Osteoblast (primary cell): ENCODE data around the gene CYS1. TPM values are rescaled to one million over a fixed set of nuclear protein-coding genes. Genes with fewer than 3 reads are reported as not detected.

Experiments
- DNase-seq: peaks from one replicate; pipeline ENCODE4 v3.0.0; 2011; ENCODE audit warnings: low spot score, mixed read lengths; ENCODE audit not compliant: insufficient read length; ENCODE audit errors: missing footprints
- H2AFZ ChIP-seq: 2 replicates; pipeline ENCODE4 v1.6.0; 2011; ENCODE audit warnings: mild to moderate bottlenecking, low read length
- H3K27ac ChIP-seq: 2 replicates; pipeline ENCODE4 v1.5.1; 2011; ENCODE audit warnings: mild to moderate bottlenecking, low read depth, low read length, moderate library complexity
- H3K27me3 ChIP-seq: 2 replicates; pipeline ENCODE4 v1.6.0; 2012; ENCODE audit warnings: mild to moderate bottlenecking, control low read depth, inconsistent platforms, low read length, moderate library complexity; ENCODE audit not compliant: insufficient read depth
- H3K36me3 ChIP-seq: 2 replicates; pipeline ENCODE4 v1.5.1; 2011; ENCODE audit warnings: mild to moderate bottlenecking, low read length, control low read depth, moderate library complexity; ENCODE audit not compliant: insufficient read depth
- H3K4me1 ChIP-seq: 2 replicates; pipeline ENCODE4 v1.5.1; 2011; ENCODE audit warnings: mild to moderate bottlenecking, low read length, control low read depth, moderate library complexity; ENCODE audit not compliant: insufficient read depth
- H3K4me2 ChIP-seq: 2 replicates; pipeline ENCODE4 v1.6.0; 2011; ENCODE audit warnings: mild to moderate bottlenecking, low read length; ENCODE audit not compliant: insufficient read depth
- H3K4me3 ChIP-seq: fragments of 200-600 bp; sonication (generic); 3 replicates; pipeline ENCODE4 v1.5.1; 2012; ENCODE audit warnings: mild to moderate bottlenecking, low read length, inconsistent platforms; ENCODE audit not compliant: insufficient read depth
- H3K79me2 ChIP-seq: 2 replicates; pipeline ENCODE4 v1.6.0; 2012; ENCODE audit warnings: mild to moderate bottlenecking, low read length, control low read depth, inconsistent platforms; ENCODE audit not compliant: insufficient read depth
- H3K9me3 ChIP-seq: 2 replicates; pipeline ENCODE4 v1.5.1; 2011; ENCODE audit warnings: low read depth, low read length, control low read depth
- H4K20me1 ChIP-seq: 2 replicates; pipeline ENCODE4 v1.6.0; 2012; ENCODE audit warnings: mild to moderate bottlenecking, low read length, control low read depth; ENCODE audit not compliant: insufficient read depth
- total RNA-seq: library from RNA; depleted of rRNA; stranded (reverse); fragments of >200 nt; gene quantifications from 2 replicates; pipeline ENCODE4 v1.2.3, GENCODE V29; 2012
- TF ChIP-seq, protein P1 (sequence below): IDR thresholded peaks from 2 replicates; pipeline ENCODE4 v1.5.1; 2011; ENCODE audit warnings: mild to moderate bottlenecking, low read depth, low read length, moderate library complexity; ENCODE audit errors: extremely low read depth

CYS1 gene
- total RNA-seq, 1 donor: 0.36 TPM

DNA sequence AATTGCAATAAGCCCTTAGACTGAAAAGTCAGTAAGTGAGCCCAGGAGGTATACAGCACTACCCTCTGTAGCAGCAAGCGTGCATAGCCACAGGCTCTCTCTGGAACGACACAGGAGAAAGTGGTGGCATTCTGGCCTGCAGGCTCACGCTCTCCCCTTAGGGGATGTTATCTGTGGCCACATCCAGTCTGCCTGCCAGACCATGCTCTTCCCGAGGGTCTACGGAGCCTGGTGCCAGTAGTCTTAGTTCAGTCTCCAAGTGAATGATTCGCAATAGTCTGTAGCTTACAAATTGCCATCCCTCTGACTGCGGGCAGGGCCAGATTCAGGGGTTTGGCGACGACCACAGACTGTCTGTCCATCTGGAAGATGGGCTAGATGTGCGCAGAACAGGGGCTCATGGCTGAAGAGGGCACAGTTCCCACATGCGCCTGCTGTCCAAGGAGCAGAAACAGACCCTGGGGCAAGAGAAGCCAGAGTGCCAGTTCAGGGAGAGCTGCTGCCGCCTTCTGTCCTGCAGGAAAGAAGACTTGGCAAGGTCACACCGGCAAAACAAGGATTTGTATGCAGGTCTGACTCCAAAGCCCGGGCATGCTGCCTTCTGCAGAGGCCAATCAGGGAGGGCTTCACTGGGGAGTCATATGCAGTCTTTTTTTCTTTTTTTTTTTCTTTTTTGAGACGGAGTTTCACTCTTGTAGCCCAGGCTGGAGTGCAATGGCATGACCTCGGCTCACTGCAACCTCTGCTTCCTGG, 40.4 kb downstream of the CYS1 start:
- TF ChIP-seq, protein P1, sequence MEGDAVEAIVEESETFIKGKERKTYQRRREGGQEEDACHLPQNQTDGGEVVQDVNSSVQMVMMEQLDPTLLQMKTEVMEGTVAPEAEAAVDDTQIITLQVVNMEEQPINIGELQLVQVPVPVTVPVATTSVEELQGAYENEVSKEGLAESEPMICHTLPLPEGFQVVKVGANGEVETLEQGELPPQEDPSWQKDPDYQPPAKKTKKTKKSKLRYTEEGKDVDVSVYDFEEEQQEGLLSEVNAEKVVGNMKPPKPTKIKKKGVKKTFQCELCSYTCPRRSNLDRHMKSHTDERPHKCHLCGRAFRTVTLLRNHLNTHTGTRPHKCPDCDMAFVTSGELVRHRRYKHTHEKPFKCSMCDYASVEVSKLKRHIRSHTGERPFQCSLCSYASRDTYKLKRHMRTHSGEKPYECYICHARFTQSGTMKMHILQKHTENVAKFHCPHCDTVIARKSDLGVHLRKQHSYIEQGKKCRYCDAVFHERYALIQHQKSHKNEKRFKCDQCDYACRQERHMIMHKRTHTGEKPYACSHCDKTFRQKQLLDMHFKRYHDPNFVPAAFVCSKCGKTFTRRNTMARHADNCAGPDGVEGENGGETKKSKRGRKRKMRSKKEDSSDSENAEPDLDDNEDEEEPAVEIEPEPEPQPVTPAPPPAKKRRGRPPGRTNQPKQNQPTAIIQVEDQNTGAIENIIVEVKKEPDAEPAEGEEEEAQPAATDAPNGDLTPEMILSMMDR: peak; percentile 7
- Histone ChIP-seq H3K9me3 (no peaks in the 10 kb centered on the region), H3K27ac (no peak overlapping the region), H3K4me3 (no peak overlapping the region), H4K20me1 (no peaks in the 10 kb centered on the region), H3K79me2 (peaks cover 4% of the 10 kb centered on the region), H3K27me3 (no peaks in the 10 kb centered on the region), H3K36me3 (no peaks in the 10 kb centered on the region), H2AFZ (peak overlapping the region; percentile 85), H3K4me1 (peaks cover 37% of the 10 kb centered on the region), H3K4me2 (peak overlapping the region; percentile 47)
- DNase-seq: peak; percentile 96

DNA sequence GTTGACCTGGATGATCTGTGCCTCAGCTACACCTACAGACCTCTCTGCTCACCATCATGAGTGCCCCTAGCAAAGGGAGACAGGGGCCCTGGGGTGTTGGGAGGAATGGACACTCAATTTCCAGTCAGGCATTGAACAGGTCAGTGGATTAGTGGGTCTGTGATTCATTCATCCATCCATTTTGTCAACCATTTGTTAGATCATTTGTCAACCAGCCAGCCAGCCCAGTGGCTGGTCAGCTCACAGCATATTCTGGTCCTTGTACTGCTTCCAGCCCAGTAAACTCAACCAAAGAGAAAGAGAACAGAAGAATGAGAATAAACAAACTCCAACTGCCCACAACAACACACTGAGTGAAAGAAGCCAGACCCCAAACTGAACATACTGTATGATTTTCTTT, 41.5 kb downstream of the CYS1 start:
- DNase-seq: peak; percentile 78
- Histone ChIP-seq H4K20me1 (no peaks in the 10 kb centered on the region), H3K4me1 (peaks cover 37% of the 10 kb centered on the region), H3K4me3 (no peak overlapping the region), H3K79me2 (no peaks in the 10 kb centered on the region), H3K36me3 (no peaks in the 10 kb centered on the region), H3K4me2 (no peak overlapping the region), H3K27me3 (no peaks in the 10 kb centered on the region), H3K27ac (no peak overlapping the region), H2AFZ (no peak overlapping the region), H3K9me3 (no peaks in the 10 kb centered on the region)
- TF ChIP-seq, protein P1: no peak

DNA sequence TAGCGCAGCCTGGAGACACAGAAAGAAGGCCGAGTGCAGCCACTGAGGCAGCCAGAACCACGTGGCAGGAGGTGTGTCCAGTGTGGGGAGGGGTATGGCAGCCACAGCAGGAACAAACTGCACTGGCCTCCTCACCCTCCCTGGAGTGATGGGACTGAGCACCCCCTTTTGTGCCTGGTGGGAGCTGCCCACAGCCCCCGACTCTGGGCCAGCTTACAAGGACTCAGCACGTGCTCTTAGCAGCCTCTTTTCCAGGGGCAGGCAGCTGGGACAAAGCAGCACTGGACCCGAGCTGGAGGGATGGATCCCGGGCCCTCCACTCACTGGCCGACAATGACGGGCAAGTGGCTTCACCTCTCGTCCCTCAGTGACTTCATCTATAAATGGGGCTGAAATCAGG, 42.1 kb downstream of the CYS1 start:
- Histone ChIP-seq H3K27me3 (no peaks in the 10 kb centered on the region), H4K20me1 (no peaks in the 10 kb centered on the region), H3K79me2 (no peaks in the 10 kb centered on the region), H3K4me1 (peaks cover 37% of the 10 kb centered on the region), H3K27ac (no peak overlapping the region), H3K4me2 (no peak overlapping the region), H2AFZ (no peak overlapping the region), H3K4me3 (no peak overlapping the region), H3K9me3 (no peaks in the 10 kb centered on the region), H3K36me3 (no peaks in the 10 kb centered on the region)
- TF ChIP-seq, protein P1: no peak
- no peak for DNase-seq

DNA sequence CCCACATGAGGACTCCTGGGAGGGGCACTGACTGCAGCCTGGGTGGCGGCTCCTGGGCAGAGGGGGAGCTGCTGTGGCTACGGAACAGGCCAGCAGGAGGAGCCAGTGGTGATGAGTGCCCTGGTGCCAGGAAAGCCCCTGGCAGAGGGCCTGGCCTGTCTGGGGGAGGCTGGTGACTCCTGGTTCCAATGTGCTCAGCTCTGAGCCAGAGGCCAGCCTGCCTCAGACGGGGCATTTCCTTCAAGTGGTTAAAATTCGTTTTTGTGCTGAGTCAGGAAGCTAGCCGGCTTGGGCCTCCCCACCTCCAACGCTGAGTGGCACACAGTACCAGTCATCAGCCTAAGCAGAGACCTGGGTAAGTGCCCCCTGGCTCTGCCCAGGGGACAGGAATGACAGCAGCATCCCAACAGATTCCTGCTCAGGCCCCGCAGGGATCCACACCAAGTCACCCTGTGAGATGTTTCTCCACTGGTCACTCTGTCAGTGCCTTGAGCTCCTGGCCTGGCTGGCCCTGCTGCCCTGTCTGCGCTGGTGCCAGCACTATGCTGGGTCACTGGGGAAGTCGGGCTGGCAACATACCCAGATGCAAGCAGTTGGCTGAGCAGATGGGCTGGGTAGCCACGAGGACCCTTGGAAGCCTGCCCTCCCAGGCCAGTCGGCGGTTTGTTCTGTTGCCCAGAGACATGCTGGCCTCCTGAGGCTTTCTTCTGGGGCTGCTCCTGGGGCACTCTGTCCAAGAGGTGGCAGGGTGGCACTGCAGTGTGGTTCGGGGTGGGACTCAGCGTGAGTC, 43.9 kb downstream of the CYS1 start:
- H3K27me3 ChIP-seq: no peaks in the 10 kb centered on the region
- DNase-seq: peak; percentile 96
- no peak overlapping the region for H3K4me3 ChIP-seq
- peak overlapping the region; percentile 56 for H2AFZ ChIP-seq
- TF ChIP-seq, protein P1: peak; percentile 57
- peaks cover 37% of the 10 kb centered on the region for H3K4me1 ChIP-seq
- no peaks in the 10 kb centered on the region for H3K36me3 ChIP-seq
- no peaks in the 10 kb centered on the region for H3K9me3 ChIP-seq
- H4K20me1 ChIP-seq: no peaks in the 10 kb centered on the region
- no peaks in the 10 kb centered on the region for H3K79me2 ChIP-seq
- peak overlapping the region; percentile 74 for H3K27ac ChIP-seq
- H3K4me2 ChIP-seq: peak overlapping the region; percentile 46
